ENCODE data around the gene NEB.

DNA sequence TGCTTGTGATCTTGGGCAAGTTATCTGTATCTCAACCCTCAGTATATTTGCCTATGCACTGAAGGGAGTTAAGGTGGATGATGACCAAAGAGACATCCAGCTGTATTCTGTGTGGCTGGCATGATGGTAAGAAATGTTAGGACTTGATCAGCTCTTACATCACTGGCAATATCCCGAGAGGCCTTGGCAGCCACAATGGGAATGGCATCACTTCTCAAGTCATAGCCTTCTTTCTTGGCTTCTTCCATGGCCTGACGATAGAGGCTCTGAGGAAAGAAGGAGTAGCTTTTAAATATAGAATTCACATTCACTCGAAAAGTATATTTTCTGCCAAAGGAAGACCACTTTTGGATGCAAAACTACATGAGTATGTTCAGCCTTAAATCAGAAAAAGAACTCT, 113.5 kb downstream of the NEB start:
- TF ChIP-seq CTCF (IDR thresholded peaks at IDR 0.05) = no peak
- TF ChIP-seq POLR2A (IDR thresholded peaks at IDR 0.05) = no peak
